Upper lobe of left lung (tissue), 6 donors: ENCODE data around the gene KLC1. TPM values are rescaled to one million over a fixed set of nuclear protein-coding genes. Genes with fewer than 3 reads are reported as not detected.
A peak's percentile ranks its signal among the peaks of the same experiment; 100 is the strongest.
"Not testable (repeated sequence)": the region's sequence is repeated elsewhere in the genome, so short reads cannot be mapped to it uniquely, and the experiment has no call there.

Source experiments
- ATAC-seq, 2 donors: fragments of 200-7000 bp; cut with Tn5 transposase; one replicate each; pipeline ENCODE4 v1.9.1; 2022; ENCODE audit warnings: mild to moderate bottlenecking in 2 of 2, moderate library complexity in 2 of 2; ENCODE audit not compliant: low FRiP score in 2 of 2
- DNase-seq, 2 donors: peaks; one replicate each; pipeline ENCODE4 v3.0.0-alpha.2; 2019 to 2020
- H3K27ac ChIP-seq, 4 donors: fragments of 200-600 bp; sonication (generic); one replicate each; pipeline ENCODE4 v1.5.1; 2016 to 2019
- H3K27me3 ChIP-seq, 4 donors: fragments of 200-600 bp; sonication (generic); one replicate each; pipeline ENCODE4 v1.5.1; 2017 to 2019
- H3K36me3 ChIP-seq, 4 donors: fragments of 200-600 bp; sonication (generic); one replicate each; pipeline ENCODE4 v1.5.1; 2016 to 2019
- H3K4me1 ChIP-seq, 4 donors: fragments of 200-600 bp; sonication (generic); one replicate each; pipeline ENCODE4 v1.5.1; 2018 to 2019
- H3K4me3 ChIP-seq, 4 donors: fragments of 200-600 bp; sonication (generic); one replicate each; pipeline ENCODE4 v1.5.1; 2017 to 2019; ENCODE audit warnings: mild to moderate bottlenecking in 2 of 4, moderate library complexity in 1 of 4
- H3K9me3 ChIP-seq, 4 donors: fragments of 200-600 bp; sonication (generic); one replicate each; pipeline ENCODE4 v1.5.1; 2018 to 2019
- EP300 ChIP-seq, 4 donors: sonication (generic); formaldehyde crosslinking; IDR thresholded peaks; one replicate each; pipeline ENCODE4 v1.5.1; 2017; ENCODE audit warnings: antibody characterized with exemption in 4 of 4, control low read depth in 2 of 4
- POLR2A ChIP-seq, 4 donors: fragments of 450-650 bp; IDR thresholded peaks; one replicate each; pipeline ENCODE4 v1.5.1; 2016 to 2017; ENCODE audit warnings: antibody characterized with exemption in 4 of 4, mild to moderate bottlenecking in 2 of 4
- POLR2AphosphoS5 ChIP-seq, 2 donors: sonication (generic); formaldehyde crosslinking; IDR thresholded peaks; one replicate each; pipeline ENCODE4 v1.5.1; 2017; ENCODE audit warnings: antibody characterized with exemption in 2 of 2
- WGBS, 2 donors: methylation state at CpG; one replicate each; pipeline ENCODE4 v1.1.5; 2017 to 2018; 5-methylcytosine and 5-hydroxymethylcytosine counted together
- total RNA-seq, 6 donors: library from RNA; depleted of rRNA in 4 of 6; stranded (reverse); fragments of >200 nt in 4 of 6; gene quantifications; one replicate each; pipeline versions ENCODE4 v1.1.0 to v1.2.1, GENCODE V29; 2016 to 2021
- TF ChIP-seq, protein P1 (sequence below), 6 experiments: fragments of 450-650 bp in 4 of 6; fragments of 200-600 bp in 2 of 6; sonication (generic) in 2 of 6; IDR thresholded peaks; one replicate each; pipeline ENCODE4 v1.5.1; 2016 to 2019; ENCODE audit warnings: antibody characterized with exemption in 6 of 6
- donor health status: DM: no; HTN: no; CAD: no; lungs with moderate emphysema.
- donor health status: DM: no; HTN: yes; CAD: no; lungs with severe emphysema.

KLC1 gene
- total RNA-seq, 6 donors from 2014 or later: 175 to 614 (median 267) TPM

DNA sequence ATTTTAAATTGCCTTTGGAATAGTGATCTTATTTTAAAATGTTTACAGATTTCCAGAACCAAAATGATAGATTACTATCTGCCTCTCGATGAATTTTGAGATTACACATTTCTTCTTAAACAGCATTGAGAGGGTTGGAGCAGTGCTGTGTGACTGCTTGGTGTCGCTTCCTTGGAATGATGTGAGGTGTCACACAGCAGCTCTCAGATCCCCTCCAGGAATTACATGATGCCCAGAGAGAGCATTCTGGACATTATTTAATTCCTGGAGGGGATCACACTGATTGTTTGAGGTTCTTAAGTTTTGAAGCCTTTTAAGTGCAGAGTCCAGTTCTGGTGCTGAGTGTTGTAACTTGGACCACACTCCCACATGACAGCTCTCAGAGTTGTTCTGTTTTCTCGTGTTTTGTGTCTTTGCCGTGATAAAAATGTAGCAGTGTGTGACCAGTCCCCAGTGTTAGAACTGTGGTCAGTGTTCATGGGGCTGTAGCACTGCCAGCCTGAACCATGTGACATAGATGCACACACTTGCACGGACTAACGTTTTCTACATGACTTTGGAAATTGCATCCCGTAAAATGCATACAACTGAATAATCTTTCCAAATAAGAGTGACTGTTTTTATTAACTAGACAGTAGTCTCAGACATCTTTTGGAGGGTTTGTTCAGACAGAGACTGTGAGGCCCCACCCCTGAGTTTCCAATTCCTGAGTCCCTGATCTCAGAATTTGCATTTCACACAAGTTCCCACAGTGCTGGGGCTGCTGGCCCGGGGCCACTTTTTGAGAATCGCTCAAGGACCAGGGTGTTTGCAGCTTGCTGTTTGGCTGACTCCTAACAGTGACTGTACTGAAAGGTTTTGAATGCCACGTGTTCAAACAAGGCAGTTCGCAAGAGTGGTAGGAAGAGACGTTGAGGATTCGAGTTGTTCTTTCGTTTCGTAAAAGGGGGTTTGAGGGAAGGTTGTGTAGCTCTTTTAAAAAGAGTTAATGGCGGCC lies 60.2 kb downstream of the KLC1 start:
- Histone ChIP-seq H3K9me3 (no peaks in the 10 kb centered on the region), H3K27me3 (no peaks in the 10 kb centered on the region), H3K36me3 (peaks cover 5 to 87% (median 56%) of the 10 kb centered on the region in 4 donors), H3K4me1 (peaks cover 3 to 20% (median 11%) of the 10 kb centered on the region in 4 donors), H3K27ac (peak overlapping the region in 3 of 4 donors; percentile 5 to 51 (median 45)), H3K4me3 (peak overlapping the region in 1 of 4 donors; percentile 14)
- WGBS, 2 donors: 66 to 77% methylated on average over 16 of the region's 16 CpGs
- ATAC-seq (peak; percentile 58 to 75), DNase-seq (peak in 1 of 2 donors; percentile 74)
- TF ChIP-seq POLR2AphosphoS5 (IDR thresholded peaks at IDR 0.05): no peak
- TF ChIP-seq POLR2A (IDR thresholded peaks at IDR 0.05): no peak
- TF ChIP-seq, protein P1, sequence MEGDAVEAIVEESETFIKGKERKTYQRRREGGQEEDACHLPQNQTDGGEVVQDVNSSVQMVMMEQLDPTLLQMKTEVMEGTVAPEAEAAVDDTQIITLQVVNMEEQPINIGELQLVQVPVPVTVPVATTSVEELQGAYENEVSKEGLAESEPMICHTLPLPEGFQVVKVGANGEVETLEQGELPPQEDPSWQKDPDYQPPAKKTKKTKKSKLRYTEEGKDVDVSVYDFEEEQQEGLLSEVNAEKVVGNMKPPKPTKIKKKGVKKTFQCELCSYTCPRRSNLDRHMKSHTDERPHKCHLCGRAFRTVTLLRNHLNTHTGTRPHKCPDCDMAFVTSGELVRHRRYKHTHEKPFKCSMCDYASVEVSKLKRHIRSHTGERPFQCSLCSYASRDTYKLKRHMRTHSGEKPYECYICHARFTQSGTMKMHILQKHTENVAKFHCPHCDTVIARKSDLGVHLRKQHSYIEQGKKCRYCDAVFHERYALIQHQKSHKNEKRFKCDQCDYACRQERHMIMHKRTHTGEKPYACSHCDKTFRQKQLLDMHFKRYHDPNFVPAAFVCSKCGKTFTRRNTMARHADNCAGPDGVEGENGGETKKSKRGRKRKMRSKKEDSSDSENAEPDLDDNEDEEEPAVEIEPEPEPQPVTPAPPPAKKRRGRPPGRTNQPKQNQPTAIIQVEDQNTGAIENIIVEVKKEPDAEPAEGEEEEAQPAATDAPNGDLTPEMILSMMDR (IDR thresholded peaks at IDR 0.05): no peak
- TF ChIP-seq EP300 (IDR thresholded peaks at IDR 0.05): no peak

DNA sequence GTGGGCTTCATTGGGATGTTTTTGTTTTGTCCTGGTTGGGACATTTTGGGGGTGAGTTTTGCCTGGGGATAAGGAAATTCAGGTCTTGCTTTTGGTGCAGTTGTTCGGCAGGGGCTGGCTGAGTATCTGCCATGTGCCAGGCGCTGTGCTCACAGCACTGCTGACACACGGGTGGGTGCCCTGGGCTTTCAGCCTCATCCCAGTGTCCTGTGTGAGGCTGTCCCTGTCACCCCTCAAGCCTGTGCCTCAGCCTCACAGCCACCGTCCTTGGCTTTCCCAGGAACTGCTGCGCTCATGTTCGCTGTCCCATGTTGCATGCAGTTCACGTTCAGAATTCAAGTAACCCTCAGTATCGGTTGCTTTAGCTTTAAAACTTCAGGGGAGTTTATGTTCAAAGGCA lies 61.3 kb downstream of the KLC1 start:
- Histone ChIP-seq H3K9me3 (no peaks in the 10 kb centered on the region), H3K27me3 (no peaks in the 10 kb centered on the region), H3K36me3 (peaks cover 5 to 85% (median 53%) of the 10 kb centered on the region in 4 donors), H3K27ac (peak overlapping the region in 2 of 4 donors; percentile 45 to 51), H3K4me3 (no peak overlapping the region), H3K4me1 (peaks cover 3 to 23% (median 11%) of the 10 kb centered on the region in 4 donors)
- WGBS, 2 donors: 89 to 94% methylated on average over 7 to 8 of the region's 8 CpGs
- ATAC-seq (no peak), DNase-seq (no peak)
- TF ChIP-seq POLR2A (IDR thresholded peaks at IDR 0.05) (no peak), POLR2AphosphoS5 (IDR thresholded peaks at IDR 0.05) (no peak), EP300 (IDR thresholded peaks at IDR 0.05) (no peak)
- TF ChIP-seq, protein P1 (IDR thresholded peaks at IDR 0.05): no peak

DNA sequence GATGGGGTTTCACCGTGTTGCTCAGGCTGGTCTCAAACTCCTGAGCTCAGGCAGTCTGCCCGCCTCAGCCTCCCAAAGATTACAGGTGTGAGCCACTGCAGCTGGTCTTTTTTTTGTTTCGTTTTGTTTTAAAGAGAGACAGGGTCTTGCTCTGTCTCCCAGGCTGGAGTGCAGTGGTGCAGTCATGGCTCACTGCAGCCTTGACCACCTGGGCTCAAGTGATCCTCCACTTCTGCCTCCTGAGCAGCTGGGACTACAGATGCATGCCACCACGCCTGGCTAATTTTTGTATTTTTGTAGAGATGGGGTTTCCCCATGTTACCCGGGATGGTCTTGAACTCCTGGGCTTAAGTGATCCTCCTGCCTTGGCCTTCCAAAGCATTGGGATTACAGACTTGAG lies 62.6 kb downstream of the KLC1 start:
- H3K4me1 ChIP-seq: peaks cover 15 to 36% (median 18%) of the 10 kb centered on the region in 4 donors
- DNase-seq, H3K27ac ChIP-seq, H3K9me3 ChIP-seq, ATAC-seq, H3K27me3 ChIP-seq, H3K4me3 ChIP-seq: not testable (repeated sequence)
- WGBS, 2 donors: 89 to 94% methylated on average over 5 of the region's 5 CpGs
- H3K36me3 ChIP-seq: peaks cover 5 to 78% (median 42%) of the 10 kb centered on the region in 4 donors

DNA sequence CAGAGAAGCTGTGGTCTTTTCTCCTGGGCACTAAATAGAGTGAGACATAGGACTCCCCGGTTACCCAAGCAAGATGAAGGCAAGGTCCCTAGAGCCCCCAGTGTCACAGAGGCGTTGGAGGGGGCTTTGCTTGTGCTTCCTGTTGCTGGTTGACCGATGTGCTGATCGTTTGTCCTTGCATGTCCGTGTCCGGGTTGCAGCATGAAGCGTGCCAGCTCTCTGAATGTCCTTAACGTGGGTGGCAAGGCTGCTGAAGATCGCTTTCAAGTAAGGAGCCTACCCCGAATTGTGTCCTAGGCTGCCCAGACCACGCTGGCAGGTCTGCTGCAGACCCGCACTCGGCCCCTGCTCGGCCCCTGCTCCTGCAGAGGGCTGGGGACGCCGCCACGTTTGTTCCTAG lies 63.1 kb downstream of the KLC1 start:
- TF ChIP-seq EP300 (IDR thresholded peaks at IDR 0.05): no peak
- TF ChIP-seq POLR2A (IDR thresholded peaks at IDR 0.05): no peak
- TF ChIP-seq POLR2AphosphoS5 (IDR thresholded peaks at IDR 0.05): no peak
- TF ChIP-seq, protein P1 (IDR thresholded peaks at IDR 0.05): no peak
- ATAC-seq: no peak
- no peaks in the 10 kb centered on the region for H3K27me3 ChIP-seq
- peaks cover 20 to 41% (median 23%) of the 10 kb centered on the region in 4 donors for H3K4me1 ChIP-seq
- peaks cover 5 to 73% (median 37%) of the 10 kb centered on the region in 4 donors for H3K36me3 ChIP-seq
- DNase-seq: no peak
- H3K9me3 ChIP-seq: no peaks in the 10 kb centered on the region
- WGBS, 2 donors: 92 to 96% methylated on average over 15 to 17 of the region's 17 CpGs
- H3K4me3 ChIP-seq: no peak overlapping the region
- no peak overlapping the region for H3K27ac ChIP-seq

DNA sequence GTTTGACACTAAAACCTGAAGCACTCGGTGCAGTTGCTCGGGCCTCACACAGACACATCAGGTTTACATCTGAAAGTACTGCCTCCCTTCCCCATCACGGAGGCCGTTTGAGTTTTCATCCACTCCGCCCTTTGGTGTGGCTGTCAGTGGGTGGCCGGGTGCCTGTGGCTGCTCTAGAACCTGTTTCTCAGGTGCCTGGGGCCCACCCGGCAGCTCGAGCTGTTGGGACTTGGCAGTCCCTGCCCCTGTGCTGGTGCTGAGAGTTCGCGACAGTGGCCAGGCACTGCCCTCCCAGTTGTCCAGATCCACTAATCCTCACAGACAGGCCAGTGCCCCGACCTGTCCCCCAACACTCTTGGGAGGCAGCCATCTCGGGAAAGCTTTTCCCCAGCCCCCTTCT lies 63.9 kb downstream of the KLC1 start:
- ATAC-seq (no peak), DNase-seq (no peak)
- Histone ChIP-seq H3K4me3 (no peak overlapping the region), H3K4me1 (peaks cover 25 to 48% (median 30%) of the 10 kb centered on the region in 4 donors), H3K27ac (peak overlapping the region in 1 of 4 donors; percentile 7), H3K9me3 (no peaks in the 10 kb centered on the region), H3K36me3 (peaks cover 5 to 74% (median 41%) of the 10 kb centered on the region in 4 donors), H3K27me3 (no peaks in the 10 kb centered on the region)
- WGBS, 2 donors: 65 to 70% methylated on average over 11 to 12 of the region's 12 CpGs
- TF ChIP-seq POLR2A (IDR thresholded peaks at IDR 0.05): no peak
- TF ChIP-seq, protein P1 (IDR thresholded peaks at IDR 0.05): no peak
- no peak for TF ChIP-seq EP300 (IDR thresholded peaks at IDR 0.05)
- no peak for TF ChIP-seq POLR2AphosphoS5 (IDR thresholded peaks at IDR 0.05)
